GM21737 (cell line): ENCODE data around the gene BCAT1.

Experiments used
- ATAC-seq: cut with Tn5 transposase; IDR thresholded peaks from one replicate; pipeline ENCODE4 v1.9.1; 2021; ENCODE audit warnings: mild to moderate bottlenecking, moderate library complexity; ENCODE audit not compliant: unreplicated experiment

Gene BCAT1

DNA sequence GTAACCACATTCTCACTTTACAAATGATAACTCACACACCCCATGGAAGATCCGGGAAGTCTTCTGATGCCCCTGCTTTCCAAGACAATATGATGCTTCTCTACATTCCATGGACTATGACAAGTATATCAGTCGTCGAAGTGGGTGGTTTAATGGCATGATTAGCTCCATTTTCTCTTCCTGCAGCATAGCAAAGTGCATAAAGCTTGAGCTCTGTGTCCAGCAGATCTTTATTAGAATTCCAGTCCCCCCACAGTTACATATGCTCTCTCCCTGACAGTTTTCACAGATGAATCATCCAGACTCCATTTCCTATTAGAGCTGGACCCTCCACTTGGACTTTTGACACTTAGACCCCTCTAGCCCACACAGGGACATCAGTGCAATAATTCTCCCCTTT, 174.9 kb downstream of the BCAT1 start:
- ATAC-seq, result no peak

DNA sequence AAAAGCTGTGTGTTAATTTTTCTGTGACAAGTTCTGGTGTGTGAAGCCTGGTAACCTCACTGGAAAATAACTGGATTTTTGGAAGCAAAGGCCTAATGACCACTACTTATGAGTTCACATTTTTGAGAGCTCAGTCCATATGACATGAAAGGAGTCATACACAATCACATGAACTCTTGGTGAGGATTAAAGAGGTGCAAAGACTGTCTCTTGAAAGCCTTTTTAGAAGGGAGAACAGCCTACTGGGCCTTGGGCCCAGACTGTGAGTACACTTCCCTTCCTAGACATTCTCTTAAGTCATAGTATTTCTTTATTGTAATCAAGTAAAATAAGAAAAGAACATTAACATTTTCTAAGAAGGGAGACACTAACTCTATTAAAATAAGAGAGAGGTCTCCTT, 176.1 kb downstream of the BCAT1 start:
- no peak for ATAC-seq

DNA sequence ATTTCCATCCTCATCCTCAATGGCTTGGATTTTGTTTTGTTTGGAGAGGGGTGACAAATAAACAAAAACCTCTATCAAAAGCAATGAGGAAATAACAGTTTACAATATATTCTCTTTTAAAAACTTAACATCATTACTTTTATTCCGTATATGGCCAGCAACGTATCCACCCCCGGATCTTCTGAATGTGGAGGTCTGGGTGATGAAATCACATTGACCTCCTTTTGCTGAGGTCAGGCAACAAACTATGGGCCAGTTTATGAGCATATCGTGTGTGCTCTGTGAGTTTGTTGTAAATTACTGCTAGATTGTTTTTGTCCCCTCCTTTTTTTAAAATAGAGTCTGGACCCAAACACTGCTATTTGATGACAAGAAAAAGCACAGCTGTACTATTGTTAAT, 178.1 kb downstream of the BCAT1 start:
- no peak for ATAC-seq

DNA sequence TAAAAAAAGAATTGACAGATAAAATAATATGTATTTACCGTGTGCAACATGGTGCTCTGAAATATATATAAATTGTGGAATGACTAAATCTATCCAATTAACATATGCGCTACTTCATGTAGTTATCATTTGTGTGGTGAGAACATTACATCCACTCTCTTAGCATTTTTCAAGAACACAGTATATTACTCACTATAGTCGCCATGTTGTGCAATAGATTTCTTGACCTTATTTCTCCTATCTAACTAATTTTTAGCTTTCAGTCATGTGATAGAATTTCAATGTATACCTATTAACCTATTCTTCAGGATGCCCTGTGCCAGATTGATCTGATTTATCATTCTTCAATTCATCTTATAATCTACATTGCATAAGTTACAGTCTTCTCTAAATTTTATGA, 178.6 kb downstream of the BCAT1 start:
- no peak for ATAC-seq

DNA sequence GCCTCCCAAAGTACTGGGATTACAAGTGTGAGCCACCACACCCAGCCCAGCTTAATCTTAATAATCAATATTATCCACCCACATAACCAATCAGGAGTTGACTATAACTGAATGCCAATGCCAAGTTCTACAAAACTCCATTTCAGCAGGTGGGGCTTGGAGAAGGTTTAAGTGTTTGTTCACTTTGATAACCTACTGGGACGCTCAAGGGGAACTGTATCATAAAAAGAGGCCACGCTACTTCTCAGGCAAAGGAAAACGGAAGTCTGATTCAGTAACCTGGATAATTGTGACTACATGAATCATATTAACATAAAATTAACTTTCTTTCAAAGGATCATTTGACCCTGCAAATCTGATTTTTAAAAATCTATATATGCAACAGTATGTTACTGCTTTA, 179.2 kb downstream of the BCAT1 start:
- no peak for ATAC-seq

DNA sequence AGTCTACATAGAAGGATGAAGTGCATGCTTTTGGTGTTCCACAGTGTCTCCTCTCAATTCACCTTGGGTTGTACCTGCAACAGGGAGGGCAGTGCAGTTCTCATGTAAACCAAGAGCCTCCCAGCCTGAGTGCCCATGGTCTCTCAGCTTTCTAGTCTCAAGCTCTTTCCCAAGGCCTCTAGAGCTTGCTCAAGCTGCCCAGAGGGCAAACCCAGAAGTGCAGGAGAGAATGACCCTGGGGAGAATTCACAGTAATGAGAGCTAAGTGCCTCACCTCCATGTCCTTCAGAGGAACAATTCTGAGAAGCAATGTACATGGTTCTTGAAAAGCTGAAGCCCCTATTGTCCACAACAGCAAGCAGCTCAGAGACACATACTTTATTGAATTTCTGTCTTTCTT, 180.5 kb downstream of the BCAT1 start:
- no peak for ATAC-seq

DNA sequence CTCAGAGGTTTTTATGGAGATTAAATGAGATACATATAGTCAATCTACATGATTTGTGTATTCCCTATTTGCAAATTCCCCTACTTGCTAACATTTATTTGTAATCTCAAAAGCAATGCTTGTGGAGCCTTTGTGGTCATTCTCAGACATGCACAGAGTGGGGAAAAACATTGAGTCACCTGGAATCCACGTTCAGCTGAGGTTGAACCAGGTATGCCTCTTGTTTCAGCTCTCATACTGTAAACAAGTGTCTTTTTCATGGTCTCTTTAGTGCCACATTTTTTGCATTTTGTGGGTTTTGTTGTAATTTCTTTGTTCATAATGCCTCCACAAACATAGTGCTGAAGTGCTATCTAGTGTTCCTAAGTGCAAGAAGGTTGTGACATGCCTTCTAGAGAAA, 181.9 kb downstream of the BCAT1 start:
- no peak for ATAC-seq

DNA sequence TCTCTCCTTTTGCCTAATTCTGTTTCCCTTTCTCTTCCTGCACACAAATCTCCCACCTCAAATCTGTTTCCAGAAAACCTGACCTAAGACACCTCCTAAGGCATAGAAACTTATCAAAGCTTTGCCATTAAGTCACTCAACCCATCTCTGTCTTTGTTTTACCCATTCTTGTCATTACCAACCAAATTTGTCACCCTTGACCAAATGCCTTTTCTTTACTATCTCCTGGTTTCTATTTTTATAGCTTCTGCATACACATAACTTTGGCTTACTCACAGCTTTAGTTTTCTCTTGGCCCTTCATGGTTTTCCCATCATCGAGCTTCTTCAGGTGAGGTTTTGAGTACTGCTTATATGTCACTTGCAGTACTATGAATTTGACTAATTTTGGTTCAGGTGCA, 184.2 kb downstream of the BCAT1 start:
- no peak for ATAC-seq

DNA sequence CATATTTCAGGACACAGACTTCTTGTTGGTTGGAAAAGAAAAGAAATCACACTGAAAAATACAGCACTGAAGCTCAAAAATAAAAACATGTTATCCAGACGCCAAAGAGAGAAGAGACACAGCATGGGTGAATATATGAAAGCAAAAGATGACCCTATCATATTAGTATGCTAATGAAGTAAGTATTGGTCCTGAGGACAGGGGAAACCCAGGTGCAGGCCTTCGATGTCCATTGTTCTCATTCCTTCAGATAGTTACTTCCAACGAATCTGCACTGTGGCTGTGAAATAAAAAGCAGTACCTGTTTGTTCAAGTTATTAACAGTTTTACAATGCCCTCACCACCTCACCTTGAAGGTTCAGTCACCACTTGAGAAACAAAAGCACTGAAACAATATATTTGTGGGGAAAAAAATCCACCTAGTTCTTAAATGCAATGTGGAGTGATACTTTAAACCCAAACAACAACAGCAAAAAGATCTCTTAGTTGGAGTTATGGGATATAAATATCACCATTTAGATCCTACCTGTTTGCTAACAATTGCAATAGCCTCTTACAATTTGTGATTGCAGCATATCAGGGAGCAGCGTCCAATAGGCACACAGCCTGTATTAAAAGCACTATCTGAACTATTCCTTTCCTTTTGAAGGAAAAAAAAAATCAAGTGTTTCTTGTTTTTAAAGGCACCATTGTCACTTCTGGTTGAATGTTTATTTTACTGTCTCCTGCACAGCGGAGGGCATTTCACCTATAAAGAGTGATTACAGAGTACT, 188.1 kb downstream of the BCAT1 start:
- no peak for ATAC-seq

DNA sequence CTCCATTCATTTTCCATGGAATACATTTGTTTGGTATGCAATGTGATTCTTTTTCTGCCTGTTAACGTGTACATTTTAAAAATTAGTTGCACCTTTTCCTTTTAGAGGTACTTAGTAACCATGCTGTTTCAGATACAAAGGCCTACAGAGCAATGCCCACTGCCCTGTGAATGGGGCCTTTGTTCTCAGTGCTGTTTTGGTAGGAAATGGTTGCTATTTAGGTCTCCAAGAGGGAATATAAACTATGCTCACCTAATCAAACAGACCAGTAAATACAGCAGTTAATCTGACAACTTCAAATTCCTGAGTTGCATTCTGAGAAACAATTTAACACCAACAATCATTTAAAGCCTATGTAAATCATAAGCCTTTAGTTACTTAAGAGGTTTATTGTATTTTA, 188.7 kb downstream of the BCAT1 start:
- ATAC-seq, result no peak
